Activated CD8-positive, alpha-beta memory T cell treated with anti-CD3 and anti-CD28 coated beads for 24 hours (primary cell): ENCODE data around the gene SETDB1.
A peak's percentile ranks its signal among the peaks of the same experiment; 100 is the strongest.

Experiments
- DNase-seq: peaks from one replicate; pipeline ENCODE4 v3.0.0-alpha.2; 2020

The SETDB1 gene

GRCh38 chr1:150944856-150945255 is 18.7 kb downstream of the SETDB1 start:
- DNase-seq = no peak

GRCh38 chr1:150954708-150955107 is 28.5 kb downstream of the SETDB1 start:
- DNase-seq = no peak

- no peak for DNase-seq
Observed at GRCh38 chr1:150955280-150955679, 29.1 kb downstream of the SETDB1 start.

- DNase-seq = no peak
Observed at GRCh38 chr1:150957666-150958065, 31.5 kb downstream of the SETDB1 start.

- DNase-seq = no peak
Observed at GRCh38 chr1:150960646-150961045, 34.5 kb downstream of the SETDB1 start.

- no peak for DNase-seq
Observed at GRCh38 chr1:150961756-150962155, 35.6 kb downstream of the SETDB1 start.

GRCh38 chr1:150963321-150964163 is 37.4 kb downstream of the SETDB1 start:
- DNase-seq = no peak

GRCh38 chr1:150964164-150964489 is 38.0 kb downstream of the SETDB1 start:
- DNase-seq = no peak

GRCh38 chr1:150965605-150966004 is 39.4 kb downstream of the SETDB1 start:
- no peak for DNase-seq

- no peak for DNase-seq
Observed at GRCh38 chr1:150966011-150966410, 39.8 kb downstream of the SETDB1 start.

- DNase-seq = no peak
Observed at GRCh38 chr1:150967936-150968335, 41.8 kb downstream of the SETDB1 start.

- no peak for DNase-seq
Observed at GRCh38 chr1:150968491-150968890, 42.3 kb downstream of the SETDB1 start.

GRCh38 chr1:150969626-150970025 is 43.5 kb downstream of the SETDB1 start:
- no peak for DNase-seq

GRCh38 chr1:150970808-150971582 is 44.8 kb downstream of the SETDB1 start:
- DNase-seq = no peak

GRCh38 chr1:150971583-150972416 is 45.6 kb downstream of the SETDB1 start:
- no peak for DNase-seq

- DNase-seq = no peak
Observed at GRCh38 chr1:150972417-150972940, 46.3 kb downstream of the SETDB1 start.

GRCh38 chr1:150973258-150973835 is 47.2 kb downstream of the SETDB1 start:
- no peak for DNase-seq

GRCh38 chr1:150973836-150974579 is 47.8 kb downstream of the SETDB1 start:
- DNase-seq = peak; percentile 84

GRCh38 chr1:150974580-150975478 is 48.7 kb downstream of the SETDB1 start, which contains the start of gene CERS2:
Gene CERS2 (minus strand): TSS chr1:150974835. CDS start chr1:150969090, 5,745 bp downstream.
- peak; percentile 87 for DNase-seq

GRCh38 chr1:150976401-150976821 is 50.2 kb downstream of the SETDB1 start:
- DNase-seq = no peak
